Psoas muscle (tissue), 8 donors: ENCODE data around the gene ABCB9. TPM values are rescaled to one million over a fixed set of nuclear protein-coding genes. Genes with fewer than 3 reads are reported as not detected.

ENCODE experiments used
- ATAC-seq, 4 donors: fragments of 200-7000 bp; cut with Tn5 transposase; one replicate each; pipeline ENCODE4 v1.9.1; 2020; ENCODE audit warnings: moderate library complexity in 3 of 4, mild to moderate bottlenecking in 2 of 4
- DNase-seq, 2 donors: peaks; one replicate each; pipeline ENCODE4 v3.0.0-alpha.2; 2020
- H3K27ac ChIP-seq: fragments of 200-600 bp; one replicate; pipeline ENCODE4 v1.8.0; 2022
- H3K27me3 ChIP-seq, 3 donors: fragments of 200-600 bp in 1 of 3; one replicate each; pipeline versions ENCODE4 v1.6.1 to v1.8.0; 2013 to 2022; ENCODE audit warnings: low read length in 2 of 3, mild to moderate bottlenecking in 2 of 3, moderate library complexity in 1 of 3; ENCODE audit not compliant: insufficient read depth in 3 of 3
- H3K36me3 ChIP-seq, 2 donors: fragments of 200-600 bp in 1 of 2; one replicate each; pipeline versions ENCODE4 v1.6.1 to v1.8.0; 2013 to 2022; ENCODE audit warnings: low read depth in 1 of 2, mild to moderate bottlenecking in 1 of 2, moderate library complexity in 1 of 2; ENCODE audit not compliant: insufficient read depth in 1 of 2
- H3K4me1 ChIP-seq: fragments of 200-600 bp; one replicate; pipeline ENCODE4 v1.8.0; 2022
- H3K4me3 ChIP-seq: fragments of 200-600 bp; one replicate; pipeline ENCODE4 v1.8.0; 2022; ENCODE audit warnings: mild to moderate bottlenecking
- H3K9me3 ChIP-seq: fragments of 200-600 bp; one replicate; pipeline ENCODE4 v1.8.0; 2022
- CTCF ChIP-seq: fragments of 200-600 bp; IDR thresholded peaks from one replicate; pipeline ENCODE4 v1.8.0; 2022; ENCODE audit warnings: antibody characterized with exemption
- WGBS, 3 donors: extraction: QIAGEN DNeasy Blood & Tissue Kit; methylation state at CpG; one replicate each; pipeline versions ENCODE4 v1.1.6 to v1.1.7; 2013; 5-methylcytosine and 5-hydroxymethylcytosine counted together
- intact Hi-C, 2 donors: fragments of 100-400 bp; cut with DNase I; formaldehyde crosslinking; loops; one replicate each; pipeline versions ENCODE4 v1.11.0 to v1.14.2; 2022
- polyA plus RNA-seq, 3 donors: library from polyadenylated mRNA; stranded (reverse); fragments of 200-250 nt; gene quantifications; one replicate each; pipeline ENCODE4 v1.2.3, GENCODE V29; 2013
- total RNA-seq, 4 donors: library from RNA; stranded (reverse); fragmentation: NEBNext Ultra II Directional in 2 of 4; extraction: Animal tissue kit (Norgen Biotek cat#: 25700) in 2 of 4; gene quantifications; one replicate each; pipeline versions ENCODE4 v1.2.1 to v1.2.4, GENCODE V29; 2021 to 2023
- donor health status: healthy with polysubstance abuse.
- donor health status: DM: no; HTN: no; CAD: no; lungs with moderate emphysema.
- donor health status: Bipolar disorder and iron deficiency.
- donor health status: healthy.
- donor health status: DM: yes; HTN: yes; CAD: no.
- donor health status: DM: no; HTN: no; CAD: no.
- donor health status: DM: no; HTN: no; CAD: no.
- donor health status: DM: yes; HTN: yes; CAD: no.

ABCB9 gene
- total and polyA plus RNA-seq, 7 donors, result 0.47 to 1.1 (median 0.62) TPM

GRCh38 chr12:122886851-122887818, 79.1 kb downstream of the ABCB9 start:
- WGBS, 3 donors, result 51 to 66% (median 53%) methylated on average over 10 of the region's 10 CpGs
- TF ChIP-seq CTCF, result no peak
- no peak for DNase-seq
- peak overlapping the region; percentile 70 for H3K27ac ChIP-seq
- H3K4me1 ChIP-seq, result peaks cover 53% of the 10 kb centered on the region
- H3K4me3 ChIP-seq, result no peak overlapping the region
- H3K27me3 ChIP-seq, result no peaks in the 10 kb centered on the region
- intact Hi-C loops, result no loop called here
- no peaks in the 10 kb centered on the region for H3K36me3 ChIP-seq
- ATAC-seq, result peak; percentile 20 to 50 (median 36)
- no peaks in the 10 kb centered on the region for H3K9me3 ChIP-seq

GRCh38 chr12:122886161-122886560, 80.1 kb downstream of the ABCB9 start:
- DNase-seq, result no peak
- Histone ChIP-seq H3K36me3 (no peaks in the 10 kb centered on the region), H3K27me3 (no peaks in the 10 kb centered on the region), H3K9me3 (no peaks in the 10 kb centered on the region), H3K27ac (no peak overlapping the region), H3K4me3 (no peak overlapping the region), H3K4me1 (peaks cover 48% of the 10 kb centered on the region)
- intact Hi-C loops, result no loop called here
- no peak for TF ChIP-seq CTCF
- 90 to 91% (median 91%) methylated on average over 8 of the region's 8 CpGs for WGBS, 3 donors
- ATAC-seq, result no peak

- peaks cover 54% of the 10 kb centered on the region for H3K4me1 ChIP-seq
- no peak for ATAC-seq
Measured at GRCh38 chr12:122884860-122885259, 81.4 kb downstream of the ABCB9 start.

GRCh38 chr12:122884091-122884826, 82.0 kb downstream of the ABCB9 start:
- DNase-seq (no peak), ATAC-seq (no peak)
- no peaks in the 10 kb centered on the region for H3K9me3 ChIP-seq
- no peak overlapping the region for H3K4me3 ChIP-seq
- H3K27me3 ChIP-seq, result no peaks in the 10 kb centered on the region
- WGBS, 3 donors, result 77% methylated on average over 6 of the region's 6 CpGs
- H3K36me3 ChIP-seq, result no peaks in the 10 kb centered on the region
- peaks cover 57% of the 10 kb centered on the region for H3K4me1 ChIP-seq
- TF ChIP-seq CTCF, result no peak
- intact Hi-C loops, result no loop called here
- no peak overlapping the region for H3K27ac ChIP-seq

More at GRCh38 chr12:122884860-122885259, 81.4 kb downstream of the ABCB9 start:
- Histone ChIP-seq H3K9me3 (no peaks in the 10 kb centered on the region), H3K27me3 (no peaks in the 10 kb centered on the region), H3K36me3 (no peaks in the 10 kb centered on the region), H3K27ac (no peak overlapping the region), H3K4me3 (no peak overlapping the region)
- 71 to 81% (median 77%) methylated on average over 4 of the region's 4 CpGs for WGBS, 3 donors
- no peak for DNase-seq
- intact Hi-C loops, result no loop called here
- TF ChIP-seq CTCF, result no peak
